KMS-11 (cell line): ENCODE results near the gene TLCD3A.

ENCODE experiments used
- H2AFZ ChIP-seq: fragments of 200-600 bp; sonication (generic); 2 replicates; pipeline ENCODE4 v1.6.1; 2016; ENCODE audit warnings: antibody characterized with exemption, mixed run types, low read depth
- H3K27ac ChIP-seq: fragments of 200-600 bp; sonication (generic); 2 replicates; pipeline ENCODE4 v1.6.1; 2016; ENCODE audit warnings: mild to moderate bottlenecking, mixed run types
- H3K27me3 ChIP-seq: fragments of 200-600 bp; sonication (generic); 2 replicates; pipeline ENCODE4 v1.6.1; 2017; ENCODE audit warnings: mild to moderate bottlenecking, low read depth, mixed run types, moderate library complexity; ENCODE audit not compliant: insufficient read depth
- H3K36me3 ChIP-seq: fragments of 200-600 bp; sonication (generic); 2 replicates; pipeline ENCODE4 v1.6.1; 2017; ENCODE audit warnings: mild to moderate bottlenecking, mixed run types; ENCODE audit not compliant: insufficient read depth
- H3K4me1 ChIP-seq: fragments of 200-600 bp; sonication (generic); 2 replicates; pipeline ENCODE4 v1.6.1; 2016; ENCODE audit warnings: mild to moderate bottlenecking, low read depth, mixed run types; ENCODE audit not compliant: poor library complexity, severe bottlenecking
- H3K4me2 ChIP-seq: fragments of 200-600 bp; sonication (generic); 2 replicates; pipeline ENCODE4 v1.7.0; 2016; ENCODE audit warnings: mild to moderate bottlenecking, mixed run types
- H3K4me3 ChIP-seq: fragments of 200-600 bp; sonication (generic); IDR thresholded peaks from 2 replicates; pipeline ENCODE4 v1.6.1; 2017; ENCODE audit warnings: low read depth, low read length, mixed read lengths; ENCODE audit not compliant: insufficient read depth
- H3K79me2 ChIP-seq: fragments of 200-600 bp; sonication (generic); 2 replicates; pipeline ENCODE4 v1.6.1; 2016; ENCODE audit warnings: low read depth, mixed run types; ENCODE audit not compliant: insufficient read depth
- H3K9ac ChIP-seq: fragments of 200-600 bp; sonication (generic); 2 replicates; pipeline ENCODE4 v1.6.1; 2016; ENCODE audit warnings: mild to moderate bottlenecking, mixed run types
- H4K20me1 ChIP-seq: fragments of 200-600 bp; sonication (generic); 2 replicates; pipeline ENCODE4 v1.6.1; 2016; ENCODE audit warnings: mild to moderate bottlenecking, mixed run types; ENCODE audit not compliant: insufficient read depth
- CTCF ChIP-seq: fragments of 200-600 bp; sonication (generic); conservative IDR thresholded peaks from 2 replicates; pipeline ENCODE4 v1.6.1; 2017; ENCODE audit warnings: low read depth, mild to moderate bottlenecking, antibody characterized with exemption, low read length, moderate library complexity, mixed read lengths

The TLCD3A gene

DNA sequence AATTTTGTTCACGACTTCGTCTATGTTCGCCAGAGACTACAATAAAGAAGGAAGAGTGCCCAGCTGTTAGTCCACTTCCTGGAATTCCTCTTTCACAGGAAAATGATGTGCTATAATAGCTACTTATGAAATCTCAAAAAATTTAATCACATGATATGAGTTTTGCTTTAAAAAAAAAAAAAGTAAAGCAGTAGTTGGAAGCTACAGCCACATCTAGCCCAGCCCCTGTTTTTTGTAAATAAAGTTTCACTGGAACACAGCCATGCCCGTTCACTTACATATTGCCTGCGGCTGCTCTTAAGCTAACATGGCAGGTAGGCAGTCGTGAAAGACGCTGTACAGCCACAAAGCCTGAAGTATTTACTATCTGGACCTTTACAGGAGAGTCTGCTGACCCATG, 33.1 kb upstream of the TLCD3A start:
- no peak for TF ChIP-seq CTCF
- H3K4me1 ChIP-seq: no peaks in the 10 kb centered on the region
- no peaks in the 10 kb centered on the region for H3K36me3 ChIP-seq
- no peak overlapping the region for H2AFZ ChIP-seq
- no peaks in the 10 kb centered on the region for H3K79me2 ChIP-seq
- H3K4me3 ChIP-seq: no peak overlapping the region
- no peak overlapping the region for H3K4me2 ChIP-seq
- no peak overlapping the region for H3K9ac ChIP-seq
- no peaks in the 10 kb centered on the region for H4K20me1 ChIP-seq
- no peak overlapping the region for H3K27ac ChIP-seq
- H3K27me3 ChIP-seq: no peaks in the 10 kb centered on the region

GRCh38 chr17:700504-701094, 31.8 kb upstream of the TLCD3A start:
- H4K20me1 ChIP-seq: no peaks in the 10 kb centered on the region
- H3K79me2 ChIP-seq: no peaks in the 10 kb centered on the region
- no peaks in the 10 kb centered on the region for H3K27me3 ChIP-seq
- no peak overlapping the region for H3K9ac ChIP-seq
- no peak overlapping the region for H3K4me2 ChIP-seq
- no peaks in the 10 kb centered on the region for H3K36me3 ChIP-seq
- peak; percentile 66 for TF ChIP-seq CTCF
- no peak overlapping the region for H2AFZ ChIP-seq
- no peak overlapping the region for H3K27ac ChIP-seq
- H3K4me1 ChIP-seq: no peaks in the 10 kb centered on the region
- no peak overlapping the region for H3K4me3 ChIP-seq

DNA sequence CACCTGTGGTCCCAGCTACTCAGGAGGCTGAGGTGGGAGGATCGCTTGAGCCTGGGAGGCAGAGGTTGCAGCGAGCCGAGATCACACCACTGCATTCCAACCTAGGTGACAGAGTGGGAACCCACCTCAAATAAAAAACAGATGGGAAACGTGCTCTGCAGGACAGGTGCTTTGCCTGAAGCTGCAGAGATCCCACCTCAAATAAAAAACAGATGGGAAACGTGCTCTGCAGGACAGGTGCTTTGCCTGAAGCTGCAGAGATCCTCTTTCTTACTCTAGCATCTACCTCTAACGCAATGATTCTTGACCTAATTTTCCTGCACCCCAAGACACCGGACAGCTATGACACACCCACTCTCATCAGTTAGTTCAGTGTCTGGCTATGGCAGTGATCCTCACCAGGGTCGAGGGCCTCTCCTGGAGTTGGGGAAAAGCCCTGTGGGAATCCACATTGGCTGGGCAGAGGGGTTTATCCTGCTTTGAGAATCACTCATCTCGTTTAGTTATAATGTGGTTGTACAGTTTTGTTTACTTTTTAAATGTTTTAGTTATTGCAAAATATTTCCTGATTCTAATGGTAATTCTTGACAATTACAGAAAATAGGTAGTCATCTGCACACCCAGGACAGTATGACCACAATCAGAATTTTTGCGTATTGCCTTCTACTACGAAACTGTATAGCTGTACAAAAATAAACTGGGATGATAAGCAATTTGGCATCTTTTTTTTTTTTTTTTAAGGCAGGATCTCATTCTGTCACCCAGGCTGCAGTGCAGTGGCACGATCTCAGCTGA, 29.1 kb upstream of the TLCD3A start:
- TF ChIP-seq CTCF: no peak
- H3K4me3 ChIP-seq: no peak overlapping the region
- no peak overlapping the region for H3K27ac ChIP-seq
- no peak overlapping the region for H3K4me2 ChIP-seq
- no peaks in the 10 kb centered on the region for H3K36me3 ChIP-seq
- no peak overlapping the region for H2AFZ ChIP-seq
- no peaks in the 10 kb centered on the region for H3K4me1 ChIP-seq
- no peak overlapping the region for H3K9ac ChIP-seq
- no peaks in the 10 kb centered on the region for H3K79me2 ChIP-seq
- H4K20me1 ChIP-seq: no peaks in the 10 kb centered on the region
- H3K27me3 ChIP-seq: no peaks in the 10 kb centered on the region

DNA sequence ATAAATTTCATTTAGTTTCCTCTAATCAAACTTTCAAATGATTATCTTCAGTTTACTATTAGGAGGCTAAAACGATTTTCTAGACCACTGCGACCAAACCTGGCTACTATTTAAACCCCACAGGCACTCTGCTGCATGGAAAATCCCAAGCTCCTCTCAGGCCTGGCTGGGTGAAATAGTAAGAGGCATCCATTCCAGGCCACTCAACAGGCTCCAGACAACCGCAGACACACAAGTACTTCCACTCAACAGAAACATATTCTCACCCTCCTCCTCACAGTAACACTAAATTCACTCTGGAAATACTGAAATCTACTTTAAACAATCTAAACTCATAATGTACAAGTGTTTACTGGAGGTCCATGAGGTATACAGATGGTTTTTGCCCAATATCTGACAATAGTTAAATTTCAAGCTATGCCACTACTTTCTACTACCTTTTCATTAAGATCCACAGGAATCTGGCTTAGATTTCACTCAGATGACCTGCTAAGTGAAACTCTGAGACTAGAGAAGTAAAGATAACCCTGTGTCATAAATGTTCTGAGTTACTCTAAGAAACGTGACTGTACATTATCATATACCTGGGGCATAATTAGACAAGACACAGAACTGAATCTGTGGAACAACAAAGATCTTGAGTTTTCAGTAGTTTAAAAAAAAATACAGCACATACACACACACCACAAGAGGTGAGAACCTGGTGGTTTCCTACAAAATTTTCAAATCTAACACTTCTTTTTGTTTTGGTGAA, 28.1 kb upstream of the TLCD3A start:
- no peak overlapping the region for H2AFZ ChIP-seq
- no peak overlapping the region for H3K4me3 ChIP-seq
- no peaks in the 10 kb centered on the region for H3K4me1 ChIP-seq
- no peaks in the 10 kb centered on the region for H4K20me1 ChIP-seq
- H3K36me3 ChIP-seq: no peaks in the 10 kb centered on the region
- H3K4me2 ChIP-seq: no peak overlapping the region
- no peaks in the 10 kb centered on the region for H3K27me3 ChIP-seq
- no peaks in the 10 kb centered on the region for H3K79me2 ChIP-seq
- H3K9ac ChIP-seq: no peak overlapping the region
- H3K27ac ChIP-seq: no peak overlapping the region
- TF ChIP-seq CTCF: no peak
